Measurements from ENCODE around the gene TXNRD1. TPM values are rescaled to one million over a fixed set of nuclear protein-coding genes. Genes with fewer than 3 reads are reported as not detected.

TXNRD1 gene
- total RNA-seq, 1 experiment from 2014 or later, result 180 TPM

GRCh38 chr12:104275689-104276088 lies 60.1 kb downstream of the TXNRD1 start:
- H3K4me3 ChIP-seq (ENCODE audit: insufficient read depth, low read depth, low read length), result no peak overlapping the region
- DNase-seq, result no peak
- no peaks in the 10 kb centered on the region for H3K27me3 ChIP-seq (ENCODE audit: control insufficient read depth, insufficient read depth, low read length)
- H3K36me3 ChIP-seq (replicated peaks; ENCODE audit: control insufficient read depth, insufficient read depth, low read length), result no peaks in the 10 kb centered on the region

GRCh38 chr12:104276273-104277131 lies 60.9 kb downstream of the TXNRD1 start:
- H3K36me3 ChIP-seq (replicated peaks; ENCODE audit: control insufficient read depth, insufficient read depth, low read length), result no peaks in the 10 kb centered on the region
- no peak overlapping the region for H3K4me3 ChIP-seq (ENCODE audit: insufficient read depth, low read depth, low read length)
- no peaks in the 10 kb centered on the region for H3K27me3 ChIP-seq (ENCODE audit: control insufficient read depth, insufficient read depth, low read length)
- no peak for DNase-seq

- H3K36me3 ChIP-seq (replicated peaks; ENCODE audit: control insufficient read depth, insufficient read depth, low read length), result no peaks in the 10 kb centered on the region
- H3K27me3 ChIP-seq (ENCODE audit: control insufficient read depth, insufficient read depth, low read length), result no peaks in the 10 kb centered on the region
- no peak for DNase-seq
- no peak overlapping the region for H3K4me3 ChIP-seq (ENCODE audit: insufficient read depth, low read depth, low read length)
Observed at GRCh38 chr12:104279164-104279563, 63.6 kb downstream of the TXNRD1 start.

DNA sequence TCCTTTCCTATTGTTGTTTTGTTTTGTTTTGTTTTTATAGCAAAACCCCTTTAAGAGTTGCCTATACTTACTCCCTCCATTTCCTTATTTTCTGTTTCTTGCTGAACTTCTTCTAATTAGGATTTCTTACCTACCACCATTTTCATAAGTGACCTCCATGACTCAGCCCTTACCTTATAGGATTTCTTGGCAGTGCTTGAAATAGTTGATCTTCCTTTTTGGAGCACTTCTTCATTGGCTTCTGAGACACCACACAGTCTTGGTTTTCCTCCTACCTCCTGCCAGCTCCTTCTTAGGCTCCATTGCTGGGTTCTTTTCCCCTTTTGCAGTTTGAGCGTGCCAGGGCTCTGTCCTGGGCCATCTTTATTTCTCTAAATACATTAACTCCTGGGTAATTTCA lies 64.5 kb downstream of the TXNRD1 start:
- no peak for DNase-seq
- H3K36me3 ChIP-seq (replicated peaks; ENCODE audit: control insufficient read depth, insufficient read depth, low read length), result no peaks in the 10 kb centered on the region
- H3K4me3 ChIP-seq (ENCODE audit: insufficient read depth, low read depth, low read length), result no peak overlapping the region
- H3K27me3 ChIP-seq (ENCODE audit: control insufficient read depth, insufficient read depth, low read length), result no peaks in the 10 kb centered on the region

DNA sequence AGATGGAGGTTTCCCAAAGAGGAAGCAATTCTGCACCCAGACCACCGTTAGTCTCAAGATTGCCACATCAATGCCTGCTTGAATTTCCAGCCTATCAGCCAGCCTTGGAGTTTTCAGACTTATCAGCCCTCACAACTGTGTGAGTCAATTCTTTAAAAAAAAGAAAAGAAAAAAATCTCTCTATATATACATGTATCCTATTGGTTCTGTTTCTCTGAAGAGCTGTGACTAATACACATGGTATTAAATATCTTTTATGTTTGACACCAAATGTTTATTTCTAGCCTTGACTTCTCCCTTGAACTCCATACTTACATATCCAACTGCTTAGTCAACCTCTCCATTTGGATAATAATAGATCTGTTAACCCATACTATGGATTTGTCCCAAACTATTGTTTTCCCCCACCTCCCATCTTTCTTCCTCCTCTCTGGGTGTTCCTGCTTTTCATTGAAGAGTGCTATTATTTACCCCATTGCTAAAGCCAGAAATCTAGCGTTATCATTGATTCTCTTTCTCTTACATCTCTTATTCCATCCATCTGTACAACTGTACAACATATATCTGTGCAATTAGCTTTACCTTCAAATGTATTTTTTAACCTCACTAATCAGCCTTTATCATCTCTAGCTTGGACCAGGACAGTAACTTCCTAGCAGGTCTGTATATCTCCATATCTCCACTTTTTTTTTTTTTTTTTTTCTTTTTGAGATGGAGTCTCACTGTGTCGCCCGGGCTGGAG lies 65.3 kb downstream of the TXNRD1 start:
- Histone ChIP-seq H3K4me3 (ENCODE audit: insufficient read depth, low read depth, low read length) (no peak overlapping the region), H3K27me3 (ENCODE audit: control insufficient read depth, insufficient read depth, low read length) (no peaks in the 10 kb centered on the region), H3K36me3 (replicated peaks; ENCODE audit: control insufficient read depth, insufficient read depth, low read length) (no peaks in the 10 kb centered on the region)
- DNase-seq, result no peak

GRCh38 chr12:104281636-104282035 lies 66.1 kb downstream of the TXNRD1 start:
- DNase-seq, result no peak
- Histone ChIP-seq H3K36me3 (replicated peaks; ENCODE audit: control insufficient read depth, insufficient read depth, low read length) (no peaks in the 10 kb centered on the region), H3K4me3 (ENCODE audit: insufficient read depth, low read depth, low read length) (no peak overlapping the region), H3K27me3 (ENCODE audit: control insufficient read depth, insufficient read depth, low read length) (no peaks in the 10 kb centered on the region)

DNA sequence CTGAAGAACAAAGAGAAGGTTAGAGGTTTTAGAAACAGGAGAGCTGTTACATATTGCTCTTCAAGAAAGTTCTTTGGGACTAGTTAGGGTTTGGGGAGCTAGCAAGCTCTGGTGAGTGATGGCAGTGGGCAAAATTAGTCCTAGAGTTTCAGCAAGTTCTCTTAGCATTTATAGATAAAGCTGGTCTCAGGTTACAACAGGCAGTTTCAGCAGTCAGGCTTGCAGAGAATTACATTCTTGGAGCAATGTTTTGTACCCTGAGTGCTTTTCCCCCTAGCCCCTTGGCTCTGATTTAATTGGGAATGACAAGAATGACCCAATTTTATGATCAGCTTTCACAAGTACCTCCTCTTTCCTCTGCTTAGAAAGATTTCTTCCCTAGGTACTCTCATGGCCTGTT lies 66.5 kb downstream of the TXNRD1 start:
- Histone ChIP-seq H3K4me3 (ENCODE audit: insufficient read depth, low read depth, low read length) (no peak overlapping the region), H3K27me3 (ENCODE audit: control insufficient read depth, insufficient read depth, low read length) (no peaks in the 10 kb centered on the region), H3K36me3 (replicated peaks; ENCODE audit: control insufficient read depth, insufficient read depth, low read length) (no peaks in the 10 kb centered on the region)
- no peak for DNase-seq

DNA sequence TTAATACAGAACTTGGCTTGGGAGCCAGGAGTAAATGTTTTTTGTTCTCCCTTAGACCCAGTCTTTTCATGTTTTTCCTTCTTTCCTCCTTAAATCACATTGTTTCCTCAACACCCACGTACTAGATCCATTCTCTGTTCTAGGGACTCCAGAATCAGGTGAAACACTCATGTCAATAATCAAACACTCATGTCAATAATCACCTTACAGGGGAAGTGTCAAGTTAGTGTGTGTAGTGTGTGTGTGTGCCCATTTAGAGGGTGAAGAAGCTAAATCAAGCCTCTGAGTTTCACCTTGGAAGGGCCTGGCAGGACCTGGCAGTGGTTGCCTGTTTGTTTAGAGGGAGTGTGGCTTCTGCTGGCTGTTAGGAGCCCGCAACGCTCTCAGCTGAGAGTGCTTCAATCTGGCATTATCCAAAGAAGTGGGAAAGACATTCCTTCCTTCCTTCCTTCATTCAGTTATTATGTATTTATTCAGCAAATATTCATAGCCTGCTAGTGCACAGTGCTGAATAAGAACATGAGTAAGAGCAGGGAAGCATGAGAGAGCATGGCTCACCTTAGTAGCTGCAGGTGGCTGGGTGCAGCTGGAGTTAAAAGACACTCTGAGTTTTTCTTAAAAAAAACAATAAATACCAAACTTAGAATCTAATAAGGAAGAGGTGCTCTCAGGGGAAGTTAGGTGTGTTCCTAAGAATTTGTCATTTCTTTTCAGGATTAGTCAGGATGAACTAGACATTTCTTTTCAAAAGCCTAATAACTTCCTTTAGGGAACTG lies 70.3 kb downstream of the TXNRD1 start:
- H3K27me3 ChIP-seq (ENCODE audit: control insufficient read depth, insufficient read depth, low read length), result no peaks in the 10 kb centered on the region
- DNase-seq, result no peak
- no peak overlapping the region for H3K4me3 ChIP-seq (ENCODE audit: insufficient read depth, low read depth, low read length)
- no peaks in the 10 kb centered on the region for H3K36me3 ChIP-seq (replicated peaks; ENCODE audit: control insufficient read depth, insufficient read depth, low read length)

- DNase-seq, result peak; percentile 90
- H3K27me3 ChIP-seq (ENCODE audit: control insufficient read depth, insufficient read depth, low read length), result no peaks in the 10 kb centered on the region
- peak overlapping the region; percentile 94 for H3K4me3 ChIP-seq (ENCODE audit: insufficient read depth, low read depth, low read length)
- H3K36me3 ChIP-seq (replicated peaks; ENCODE audit: control insufficient read depth, insufficient read depth, low read length), result no peaks in the 10 kb centered on the region; the same call in 1 of the 2 replicates
Observed at GRCh38 chr12:104286516-104287482, 71.2 kb downstream of the TXNRD1 start.

GRCh38 chr12:104288635-104289274 lies 73.2 kb downstream of the TXNRD1 start:
- peak; percentile 92 for DNase-seq
- H3K27me3 ChIP-seq (ENCODE audit: control insufficient read depth, insufficient read depth, low read length), result no peaks in the 10 kb centered on the region
- peak overlapping the region; percentile 94 for H3K4me3 ChIP-seq (ENCODE audit: insufficient read depth, low read depth, low read length)
- peaks cover 6% of the 10 kb centered on the region for H3K36me3 ChIP-seq (replicated peaks; ENCODE audit: control insufficient read depth, insufficient read depth, low read length)

DNA sequence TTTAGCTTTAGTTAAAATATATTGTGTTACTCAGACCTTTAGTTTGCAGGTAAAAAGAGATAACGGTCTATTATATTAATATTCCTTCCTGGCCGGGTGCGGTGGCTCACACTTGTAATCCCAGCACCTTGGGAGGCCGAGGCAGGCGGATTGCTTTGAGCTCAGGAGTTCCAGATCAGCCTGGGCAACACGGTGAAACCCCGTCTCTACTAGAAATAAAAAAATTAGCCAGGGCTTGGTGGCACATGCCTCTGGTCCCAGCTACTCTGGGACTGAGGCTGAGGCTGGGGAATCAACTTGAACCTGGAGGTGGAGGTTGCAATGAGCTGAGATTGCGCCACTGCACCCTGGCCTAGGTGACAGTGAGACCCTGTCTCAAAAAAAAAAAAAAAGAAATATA lies 74.7 kb downstream of the TXNRD1 start:
- Histone ChIP-seq H3K4me3 (ENCODE audit: insufficient read depth, low read depth, low read length) (no peak overlapping the region), H3K27me3 (ENCODE audit: control insufficient read depth, insufficient read depth, low read length) (no peaks in the 10 kb centered on the region), H3K36me3 (replicated peaks; ENCODE audit: control insufficient read depth, insufficient read depth, low read length) (peaks cover 10% of the 10 kb centered on the region)
- no peak for DNase-seq

- DNase-seq, result no peak
- H3K27me3 ChIP-seq (ENCODE audit: control insufficient read depth, insufficient read depth, low read length), result no peaks in the 10 kb centered on the region
- peaks cover 10% of the 10 kb centered on the region for H3K36me3 ChIP-seq (replicated peaks; ENCODE audit: control insufficient read depth, insufficient read depth, low read length)
- no peak overlapping the region for H3K4me3 ChIP-seq (ENCODE audit: insufficient read depth, low read depth, low read length)
Observed at GRCh38 chr12:104290855-104291254, 75.3 kb downstream of the TXNRD1 start.

DNA sequence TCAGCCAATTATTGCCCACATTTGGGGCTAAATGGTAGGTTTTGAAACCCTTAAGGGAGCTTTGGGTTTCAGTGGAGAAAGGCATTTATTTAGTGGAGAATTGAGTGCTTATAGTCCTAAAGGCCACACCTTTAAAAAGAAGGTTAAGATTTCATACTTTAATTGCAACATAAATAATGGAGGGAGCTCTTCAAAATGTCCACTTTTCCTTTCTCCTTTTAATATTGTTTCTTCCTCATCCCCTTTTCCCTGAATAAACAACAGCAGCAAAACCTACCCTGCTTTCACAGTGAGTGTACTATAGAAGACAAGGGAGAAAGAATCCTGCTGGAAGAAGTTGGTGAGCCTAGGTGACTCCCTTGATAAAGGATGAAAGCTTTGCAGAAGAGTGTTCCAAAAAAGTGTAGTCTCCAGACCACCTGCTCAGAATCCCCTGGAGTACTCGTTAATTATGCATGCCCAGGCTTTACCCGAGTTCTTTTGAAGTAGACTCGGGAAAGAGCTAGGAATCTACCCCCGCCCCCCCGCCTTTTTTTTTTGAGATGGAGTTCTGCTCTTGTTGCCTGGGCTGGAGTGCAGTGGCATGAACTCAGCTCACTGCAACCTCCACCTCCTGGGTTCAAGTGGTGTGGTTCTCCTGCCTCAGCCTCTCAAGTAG lies 76.4 kb downstream of the TXNRD1 start:
- peak; percentile 60 for DNase-seq
- Histone ChIP-seq H3K36me3 (replicated peaks; ENCODE audit: control insufficient read depth, insufficient read depth, low read length) (peaks cover 10% of the 10 kb centered on the region), H3K27me3 (ENCODE audit: control insufficient read depth, insufficient read depth, low read length) (no peaks in the 10 kb centered on the region), H3K4me3 (ENCODE audit: insufficient read depth, low read depth, low read length) (no peak overlapping the region)
